Neutrophil (primary cell): Measurements from ENCODE around the gene ACSF3.

Experiments
- H3K27ac ChIP-seq: fragments of 200-600 bp; sonication (generic); 2 replicates; pipeline ENCODE4 v1.5.1; 2016; ENCODE audit warnings: mild to moderate bottlenecking, moderate library complexity
- H3K27me3 ChIP-seq: fragments of 200-600 bp; sonication (generic); 2 replicates; pipeline ENCODE4 v1.6.0; 2016; ENCODE audit warnings: mild to moderate bottlenecking
- H3K36me3 ChIP-seq: fragments of 200-600 bp; sonication (generic); 2 replicates; pipeline ENCODE4 v1.5.1; 2017
- H3K4me1 ChIP-seq, 2 experiments: fragments of 200-600 bp in 1 of 2; sonication (generic) in 1 of 2; 1 replicate in 1 of 2; 2 replicates in 1 of 2; pipeline versions ENCODE4 v1.5.1 to v1.6.1; 2013 to 2016; ENCODE audit warnings: low read depth in 1 of 2, low read length in 1 of 2, mild to moderate bottlenecking in 1 of 2, moderate library complexity in 1 of 2; ENCODE audit not compliant: control insufficient read depth in 1 of 2, insufficient read depth in 1 of 2
- H3K4me3 ChIP-seq, 2 experiments: fragments of 200-600 bp in 1 of 2; sonication (generic) in 1 of 2; 1 replicate in 1 of 2; 2 replicates in 1 of 2; pipeline ENCODE4 v1.5.1; 2013 to 2016; ENCODE audit warnings: low read depth in 1 of 2, low read length in 1 of 2, mild to moderate bottlenecking in 1 of 2, moderate library complexity in 1 of 2
- H3K9me3 ChIP-seq: fragments of 200-600 bp; sonication (generic); 2 replicates; pipeline ENCODE4 v1.5.1; 2016
- CTCF ChIP-seq: fragments of 200-600 bp; sonication (generic); IDR thresholded peaks from 2 replicates; pipeline ENCODE4 v1.5.1; 2016; ENCODE audit warnings: antibody characterized with exemption

Gene ACSF3

GRCh38 chr16:89103156-89103555 lies 9.5 kb downstream of the ACSF3 start:
- no peaks in the 10 kb centered on the region for H3K9me3 ChIP-seq
- H3K36me3 ChIP-seq: peaks cover 70% of the 10 kb centered on the region
- no peak for TF ChIP-seq CTCF
- no peaks in the 10 kb centered on the region for H3K4me1 ChIP-seq
- H3K4me3 ChIP-seq: no peak overlapping the region
- H3K27me3 ChIP-seq: no peaks in the 10 kb centered on the region
- no peak overlapping the region for H3K27ac ChIP-seq

GRCh38 chr16:89103781-89104180 lies 10.1 kb downstream of the ACSF3 start:
- H3K36me3 ChIP-seq: peaks cover 70% of the 10 kb centered on the region

GRCh38 chr16:89104303-89104702 lies 10.7 kb downstream of the ACSF3 start:
- no peak for TF ChIP-seq CTCF
- Histone ChIP-seq H3K4me3 (no peak overlapping the region), H3K27me3 (no peaks in the 10 kb centered on the region)

More at GRCh38 chr16:89103781-89104180, 10.1 kb downstream of the ACSF3 start:
- Histone ChIP-seq H3K4me1 (no peaks in the 10 kb centered on the region), H3K4me3 (no peak overlapping the region), H3K27ac (no peak overlapping the region), H3K27me3 (no peaks in the 10 kb centered on the region), H3K9me3 (no peaks in the 10 kb centered on the region)
- no peak for TF ChIP-seq CTCF

GRCh38 chr16:89104930-89105571 lies 11.4 kb downstream of the ACSF3 start:
- H3K4me1 ChIP-seq: no peaks in the 10 kb centered on the region
- peaks cover 70% of the 10 kb centered on the region for H3K36me3 ChIP-seq
- no peaks in the 10 kb centered on the region for H3K27me3 ChIP-seq
- no peak overlapping the region for H3K4me3 ChIP-seq
- H3K9me3 ChIP-seq: no peaks in the 10 kb centered on the region
- no peak overlapping the region for H3K27ac ChIP-seq
- no peak for TF ChIP-seq CTCF

More at GRCh38 chr16:89104303-89104702, 10.7 kb downstream of the ACSF3 start:
- Histone ChIP-seq H3K9me3 (no peaks in the 10 kb centered on the region), H3K4me1 (no peaks in the 10 kb centered on the region), H3K27ac (no peak overlapping the region), H3K36me3 (peaks cover 70% of the 10 kb centered on the region)

- Histone ChIP-seq H3K4me1 (no peaks in the 10 kb centered on the region), H3K9me3 (no peaks in the 10 kb centered on the region), H3K27ac (no peak overlapping the region), H3K27me3 (no peaks in the 10 kb centered on the region), H3K36me3 (peaks cover 68% of the 10 kb centered on the region), H3K4me3 (no peak overlapping the region)
- TF ChIP-seq CTCF: no peak
Measured at GRCh38 chr16:89105599-89106151, 12.0 kb downstream of the ACSF3 start.
